Amniotic epithelial cell (primary cell): ENCODE measurements around the gene MATR3.
A peak's percentile ranks its signal among the peaks of the same experiment; 100 is the strongest.
"Not testable (repeated sequence)": the region's sequence is repeated elsewhere in the genome, so short reads cannot be mapped to it uniquely, and the experiment has no call there.

Experiments used
- DNase-seq: peaks from one replicate; pipeline ENCODE4 v3.0.0-alpha.2; 2010; ENCODE audit warnings: low read depth

MATR3 gene

DNA sequence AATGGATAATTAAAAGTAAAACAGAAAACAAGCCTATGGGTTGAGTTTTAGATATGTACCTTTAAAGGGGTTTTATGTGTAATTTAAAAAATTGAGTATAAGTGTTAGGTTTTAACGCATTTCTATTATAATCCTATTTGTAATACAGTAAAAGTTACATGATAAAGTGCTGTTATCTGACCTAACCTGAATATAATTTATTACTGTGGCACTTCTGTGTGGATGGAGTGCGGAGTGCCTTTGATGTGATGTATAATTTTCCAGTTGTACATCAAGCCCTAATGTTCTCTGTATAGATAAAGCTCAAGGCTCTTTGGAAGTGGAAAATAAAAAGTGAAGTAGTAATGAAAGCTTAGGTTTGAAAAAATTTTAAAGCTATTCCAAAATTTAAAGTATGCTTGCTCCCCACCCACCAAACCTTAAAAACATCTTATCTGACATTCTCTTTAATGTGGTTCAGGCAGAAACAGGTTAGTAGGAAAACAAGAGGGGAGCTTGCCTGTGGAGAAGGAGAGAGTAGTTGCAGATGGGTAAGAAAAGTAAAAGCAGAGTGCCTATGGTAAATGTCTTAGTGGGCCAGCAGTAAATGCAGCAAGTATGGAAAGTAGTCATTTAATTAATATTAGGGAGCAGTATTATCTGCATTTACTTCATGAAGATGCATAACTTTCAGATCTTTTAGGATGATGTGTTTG, 4.0 kb downstream of the MATR3 start:
- no peak for DNase-seq

GRCh38 chr5:139298242-139298641, 4.7 kb downstream of the MATR3 start:
- DNase-seq = no peak

DNA sequence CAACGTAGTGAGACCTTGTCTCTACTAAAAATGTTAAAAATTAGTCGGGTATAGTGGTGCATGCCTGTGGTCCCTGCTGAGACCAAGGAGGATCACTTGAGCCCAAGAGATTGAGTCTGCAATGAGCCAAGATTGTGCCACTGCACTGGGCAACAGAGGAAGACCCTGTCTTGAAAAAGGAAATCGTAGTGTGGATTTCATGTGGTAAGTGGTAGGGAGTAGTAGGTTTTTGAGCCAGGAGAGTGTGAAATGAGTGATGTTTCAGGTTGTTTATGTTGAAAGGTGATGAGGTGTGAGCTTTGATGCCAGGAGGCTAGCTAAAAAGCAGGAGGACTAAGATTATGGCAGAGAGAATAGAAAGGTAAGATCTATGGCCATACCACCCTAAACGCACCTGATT, 5.9 kb downstream of the MATR3 start:
- no peak for DNase-seq

- DNase-seq = peak; percentile 17
Measured at GRCh38 chr5:139301808-139302499, 8.4 kb downstream of the MATR3 start.

GRCh38 chr5:139304391-139305324, 11.1 kb downstream of the MATR3 start:
- no peak for DNase-seq

DNA sequence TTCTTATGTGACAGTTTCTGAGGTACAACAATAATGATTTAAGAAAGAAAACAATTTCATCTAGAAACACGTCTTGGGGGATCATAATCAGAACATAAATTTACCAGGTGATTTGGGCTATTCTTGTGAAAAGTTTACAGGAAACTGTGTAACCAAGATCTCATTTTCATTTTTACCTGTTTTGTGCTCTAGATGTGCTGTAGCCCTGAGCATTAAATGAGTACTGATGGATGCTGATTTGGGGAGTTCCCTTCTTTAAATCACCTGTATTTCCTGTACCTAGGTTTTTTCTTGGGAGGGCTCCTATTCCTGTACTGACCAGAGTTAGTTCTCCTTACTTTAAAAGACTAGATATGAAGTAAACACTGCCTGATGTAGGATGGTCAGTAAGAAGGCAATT, 12.7 kb downstream of the MATR3 start:
- DNase-seq = no peak

DNA sequence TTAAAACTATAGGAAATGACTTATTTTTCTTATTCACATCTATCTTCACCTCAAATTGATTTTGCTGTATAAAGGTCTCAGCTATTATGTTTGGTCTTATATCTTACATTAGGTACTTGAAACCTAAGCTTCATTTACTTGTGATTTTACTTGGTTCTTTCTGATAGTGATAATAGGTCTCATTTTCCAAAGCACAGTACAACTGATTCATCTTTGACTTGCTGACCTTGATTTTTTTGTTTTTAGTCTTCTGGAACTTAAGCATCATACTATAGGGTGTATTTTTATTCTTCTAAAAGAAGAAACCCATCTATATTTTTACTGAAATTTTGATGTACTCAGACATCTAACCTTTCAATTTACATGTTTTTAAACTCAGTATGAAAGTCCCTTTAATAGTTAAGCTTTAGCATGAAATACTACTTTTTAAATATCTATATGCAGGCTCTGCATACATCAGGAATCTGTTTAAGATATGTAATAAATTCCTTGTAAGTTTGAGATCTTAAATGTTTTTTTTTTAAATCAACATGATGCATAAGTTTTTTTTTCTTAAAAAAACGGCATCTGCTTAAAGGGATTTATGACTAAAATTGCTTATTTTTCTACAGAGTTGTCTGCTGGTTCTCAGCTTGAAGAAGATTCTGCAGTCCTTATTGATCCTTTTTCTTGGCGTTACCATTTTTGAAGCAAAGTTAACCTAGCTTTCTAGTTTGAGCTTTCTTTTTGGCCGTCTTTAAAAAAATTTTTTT, 13.3 kb downstream of the MATR3 start:
- no peak for DNase-seq

GRCh38 chr5:139308797-139309196, 15.3 kb downstream of the MATR3 start:
- no peak for DNase-seq

- peak; percentile 58 for DNase-seq
Measured at GRCh38 chr5:139310715-139311186, 17.2 kb downstream of the MATR3 start.

GRCh38 chr5:139312075-139312474, 18.5 kb downstream of the MATR3 start:
- no peak for DNase-seq

GRCh38 chr5:139314276-139314675, 20.7 kb downstream of the MATR3 start:
- no peak for DNase-seq

- no peak for DNase-seq
Measured at GRCh38 chr5:139315056-139315615, 21.6 kb downstream of the MATR3 start.

DNA sequence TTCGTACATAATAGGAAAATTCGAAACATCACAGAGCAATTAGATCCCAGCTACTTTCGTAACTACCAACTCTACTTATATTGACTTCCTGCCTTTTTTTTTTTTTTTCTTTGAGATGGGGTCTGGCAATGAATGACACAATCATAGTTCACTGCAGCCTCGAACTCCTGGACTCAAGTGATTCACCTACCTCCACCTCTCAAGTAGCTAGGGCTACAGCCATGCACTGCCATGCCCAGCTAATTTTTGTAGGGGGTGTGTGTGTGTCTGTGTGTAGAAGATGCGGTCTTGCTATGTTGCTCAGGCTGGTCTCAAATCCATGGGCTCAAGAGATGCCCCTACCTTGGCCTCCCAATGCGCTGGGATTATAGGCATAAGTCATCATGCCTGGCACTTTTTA, 42.3 kb downstream of the MATR3 start:
- no peak for DNase-seq

DNA sequence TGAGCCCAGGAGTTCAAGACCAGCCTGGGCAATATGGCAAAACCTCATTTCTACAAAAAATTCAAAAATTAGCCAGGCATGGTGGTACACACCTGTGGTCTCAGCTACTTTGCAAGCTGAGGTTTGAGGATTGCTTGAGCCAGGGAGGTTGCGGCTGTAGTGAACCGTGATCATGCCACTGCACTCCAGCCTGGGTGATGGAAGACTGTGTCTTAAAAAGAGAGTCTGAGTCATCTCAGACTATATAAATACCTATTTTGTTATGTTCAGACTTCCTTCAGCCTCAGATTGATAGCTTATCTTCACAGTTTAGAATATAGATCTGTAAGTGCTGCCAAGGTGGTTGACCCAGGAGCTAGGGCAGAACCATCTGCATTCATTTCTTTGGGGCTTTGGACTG, 46.5 kb downstream of the MATR3 start:
- peak; percentile 38 for DNase-seq

GRCh38 chr5:139341187-139341688, 47.7 kb downstream of the MATR3 start:
- DNase-seq = no peak

GRCh38 chr5:139341689-139342422, 48.3 kb downstream of the MATR3 start, which contains the start of gene PAIP2:
Gene PAIP2, plus strand, starts transcription at chr5:139341854. Its CDS starts 21,931 bp downstream, at chr5:139363785.
- DNase-seq = peak; percentile 96

DNA sequence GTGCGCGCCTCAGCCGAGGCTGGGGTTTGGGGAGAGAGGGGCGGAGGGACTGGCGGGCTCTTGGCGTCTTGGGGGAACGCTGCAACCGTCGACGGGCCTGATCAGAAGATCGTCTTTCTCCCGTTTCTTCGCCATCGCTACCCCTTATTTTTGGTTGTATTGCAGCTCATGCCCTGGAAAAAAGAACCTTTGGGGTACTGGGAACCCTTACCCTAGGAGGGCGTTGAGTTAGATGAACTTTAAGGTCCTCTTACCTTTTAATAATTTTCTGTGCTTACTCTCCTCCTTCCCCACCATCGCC, 48.8 kb downstream of the MATR3 start:
- DNase-seq = no peak

- no peak for DNase-seq
Measured at GRCh38 chr5:139343476-139343875, 49.9 kb downstream of the MATR3 start.

DNA sequence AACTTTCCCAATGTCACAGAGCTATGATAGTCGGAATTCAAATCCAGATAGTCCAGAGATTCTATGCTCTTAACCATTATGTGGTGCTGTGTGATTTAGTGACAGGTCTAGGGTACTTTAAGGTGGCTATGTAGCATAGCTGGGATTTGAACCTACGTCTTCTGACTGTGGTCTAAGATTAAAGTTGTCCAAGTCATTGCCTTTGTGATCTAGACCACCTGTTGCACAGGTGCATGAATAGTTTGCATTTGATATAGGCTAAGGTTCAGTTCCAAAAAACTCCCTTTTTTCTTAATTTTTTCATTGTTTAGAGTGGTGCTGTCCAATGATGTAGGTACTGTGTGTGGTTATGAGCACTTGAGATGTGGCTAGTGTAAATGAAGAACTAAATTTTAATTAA, 50.6 kb downstream of the MATR3 start:
- DNase-seq = no peak

- DNase-seq = not testable (repeated sequence)
Measured at GRCh38 chr5:139345442-139345841, 51.9 kb downstream of the MATR3 start.

GRCh38 chr5:139347863-139348262, 54.3 kb downstream of the MATR3 start:
- not testable (repeated sequence) for DNase-seq
